Neutrophil (primary cell): ENCODE data around the gene ERCC8.

ENCODE experiments used
- H3K27ac ChIP-seq: fragments of 200-600 bp; sonication (generic); 2 replicates; pipeline ENCODE4 v1.5.1; 2016; ENCODE audit warnings: mild to moderate bottlenecking, moderate library complexity
- H3K27me3 ChIP-seq: fragments of 200-600 bp; sonication (generic); 2 replicates; pipeline ENCODE4 v1.6.0; 2016; ENCODE audit warnings: mild to moderate bottlenecking
- H3K36me3 ChIP-seq: fragments of 200-600 bp; sonication (generic); 2 replicates; pipeline ENCODE4 v1.5.1; 2017
- H3K4me1 ChIP-seq, 2 experiments: fragments of 200-600 bp in 1 of 2; sonication (generic) in 1 of 2; 1 replicate in 1 of 2; 2 replicates in 1 of 2; pipeline versions ENCODE4 v1.5.1 to v1.6.1; 2013 to 2016; ENCODE audit warnings: low read depth in 1 of 2, low read length in 1 of 2, mild to moderate bottlenecking in 1 of 2, moderate library complexity in 1 of 2; ENCODE audit not compliant: control insufficient read depth in 1 of 2, insufficient read depth in 1 of 2
- H3K4me3 ChIP-seq, 2 experiments: fragments of 200-600 bp in 1 of 2; sonication (generic) in 1 of 2; 1 replicate in 1 of 2; 2 replicates in 1 of 2; pipeline ENCODE4 v1.5.1; 2013 to 2016; ENCODE audit warnings: low read depth in 1 of 2, low read length in 1 of 2, mild to moderate bottlenecking in 1 of 2, moderate library complexity in 1 of 2
- H3K9me3 ChIP-seq: fragments of 200-600 bp; sonication (generic); 2 replicates; pipeline ENCODE4 v1.5.1; 2016
- TF ChIP-seq, protein P1 (sequence below): fragments of 200-600 bp; sonication (generic); IDR thresholded peaks from 2 replicates; pipeline ENCODE4 v1.5.1; 2016; ENCODE audit warnings: antibody characterized with exemption

The ERCC8 gene

DNA sequence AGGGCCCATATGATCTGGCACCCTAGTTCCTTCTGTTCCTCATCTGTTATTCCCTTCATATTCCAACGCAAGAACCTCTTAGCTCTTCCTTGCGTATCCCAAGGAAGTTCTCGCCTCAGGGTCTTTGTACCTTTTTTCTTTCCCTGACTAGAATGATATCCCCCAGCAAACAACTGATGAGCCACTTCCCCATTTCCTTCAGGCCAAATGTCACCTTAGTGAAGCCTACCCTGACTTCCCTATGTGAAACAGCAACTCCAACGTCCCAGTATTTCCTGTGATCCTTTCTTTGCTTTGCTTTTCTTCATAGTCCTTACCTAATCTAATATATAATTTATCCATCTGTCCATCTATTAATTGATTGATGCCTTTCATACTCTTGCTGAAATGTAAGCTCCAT, 47.9 kb downstream of the ERCC8 start:
- TF ChIP-seq, protein P1, sequence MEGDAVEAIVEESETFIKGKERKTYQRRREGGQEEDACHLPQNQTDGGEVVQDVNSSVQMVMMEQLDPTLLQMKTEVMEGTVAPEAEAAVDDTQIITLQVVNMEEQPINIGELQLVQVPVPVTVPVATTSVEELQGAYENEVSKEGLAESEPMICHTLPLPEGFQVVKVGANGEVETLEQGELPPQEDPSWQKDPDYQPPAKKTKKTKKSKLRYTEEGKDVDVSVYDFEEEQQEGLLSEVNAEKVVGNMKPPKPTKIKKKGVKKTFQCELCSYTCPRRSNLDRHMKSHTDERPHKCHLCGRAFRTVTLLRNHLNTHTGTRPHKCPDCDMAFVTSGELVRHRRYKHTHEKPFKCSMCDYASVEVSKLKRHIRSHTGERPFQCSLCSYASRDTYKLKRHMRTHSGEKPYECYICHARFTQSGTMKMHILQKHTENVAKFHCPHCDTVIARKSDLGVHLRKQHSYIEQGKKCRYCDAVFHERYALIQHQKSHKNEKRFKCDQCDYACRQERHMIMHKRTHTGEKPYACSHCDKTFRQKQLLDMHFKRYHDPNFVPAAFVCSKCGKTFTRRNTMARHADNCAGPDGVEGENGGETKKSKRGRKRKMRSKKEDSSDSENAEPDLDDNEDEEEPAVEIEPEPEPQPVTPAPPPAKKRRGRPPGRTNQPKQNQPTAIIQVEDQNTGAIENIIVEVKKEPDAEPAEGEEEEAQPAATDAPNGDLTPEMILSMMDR, result no peak
- Histone ChIP-seq H3K4me3 (no peak overlapping the region), H3K36me3 (no peaks in the 10 kb centered on the region), H3K27me3 (no peaks in the 10 kb centered on the region), H3K9me3 (no peaks in the 10 kb centered on the region), H3K27ac (no peak overlapping the region), H3K4me1 (no peaks in the 10 kb centered on the region)

DNA sequence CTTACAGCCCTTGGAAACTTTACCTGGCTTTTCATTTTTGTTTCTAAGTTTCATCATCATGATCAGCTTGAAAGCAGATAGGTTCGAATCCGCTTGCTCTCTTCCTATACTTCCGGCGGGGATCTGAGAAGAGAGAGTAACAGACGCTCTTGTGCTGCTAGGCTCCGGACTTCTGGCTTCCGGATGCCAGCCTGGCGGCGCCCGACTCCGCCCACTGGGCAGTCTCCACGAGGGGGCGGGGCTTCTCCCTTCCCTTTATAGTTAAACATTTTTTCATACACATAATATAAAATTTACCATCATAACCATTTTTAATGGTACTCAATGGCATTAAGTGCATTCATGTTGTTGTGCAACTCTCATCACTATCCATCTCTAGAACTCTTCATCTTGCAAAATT, 51.3 kb downstream of the ERCC8 start:
- no peaks in the 10 kb centered on the region for H3K27me3 ChIP-seq
- H3K27ac ChIP-seq, result no peak overlapping the region
- no peaks in the 10 kb centered on the region for H3K9me3 ChIP-seq
- H3K36me3 ChIP-seq, result no peaks in the 10 kb centered on the region
- TF ChIP-seq, protein P1, result no peak
- H3K4me3 ChIP-seq, result no peak overlapping the region
- H3K4me1 ChIP-seq, result no peaks in the 10 kb centered on the region

DNA sequence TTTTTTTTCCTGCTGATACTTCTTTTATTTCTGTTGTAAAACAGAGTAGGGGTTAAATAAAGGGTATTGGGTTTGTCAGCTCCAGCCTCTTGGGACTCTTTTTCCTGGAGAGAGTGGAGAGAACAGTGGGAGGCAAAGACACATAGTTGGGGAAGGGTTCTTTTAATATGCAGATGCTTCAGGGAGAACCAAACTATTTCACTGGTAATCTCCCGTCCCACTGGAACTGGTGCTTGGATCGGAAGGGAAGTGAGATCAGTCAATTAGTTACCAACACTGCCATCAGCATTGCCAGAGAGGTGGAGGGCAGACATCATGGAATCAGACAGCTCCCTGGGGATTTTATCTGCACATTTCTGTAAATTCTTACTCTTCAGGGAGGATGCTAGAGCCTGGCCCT, 53.2 kb downstream of the ERCC8 start:
- no peaks in the 10 kb centered on the region for H3K9me3 ChIP-seq
- TF ChIP-seq, protein P1, result no peak
- no peaks in the 10 kb centered on the region for H3K4me1 ChIP-seq
- H3K36me3 ChIP-seq, result no peaks in the 10 kb centered on the region
- H3K27ac ChIP-seq, result no peak overlapping the region
- no peak overlapping the region for H3K4me3 ChIP-seq
- no peaks in the 10 kb centered on the region for H3K27me3 ChIP-seq

DNA sequence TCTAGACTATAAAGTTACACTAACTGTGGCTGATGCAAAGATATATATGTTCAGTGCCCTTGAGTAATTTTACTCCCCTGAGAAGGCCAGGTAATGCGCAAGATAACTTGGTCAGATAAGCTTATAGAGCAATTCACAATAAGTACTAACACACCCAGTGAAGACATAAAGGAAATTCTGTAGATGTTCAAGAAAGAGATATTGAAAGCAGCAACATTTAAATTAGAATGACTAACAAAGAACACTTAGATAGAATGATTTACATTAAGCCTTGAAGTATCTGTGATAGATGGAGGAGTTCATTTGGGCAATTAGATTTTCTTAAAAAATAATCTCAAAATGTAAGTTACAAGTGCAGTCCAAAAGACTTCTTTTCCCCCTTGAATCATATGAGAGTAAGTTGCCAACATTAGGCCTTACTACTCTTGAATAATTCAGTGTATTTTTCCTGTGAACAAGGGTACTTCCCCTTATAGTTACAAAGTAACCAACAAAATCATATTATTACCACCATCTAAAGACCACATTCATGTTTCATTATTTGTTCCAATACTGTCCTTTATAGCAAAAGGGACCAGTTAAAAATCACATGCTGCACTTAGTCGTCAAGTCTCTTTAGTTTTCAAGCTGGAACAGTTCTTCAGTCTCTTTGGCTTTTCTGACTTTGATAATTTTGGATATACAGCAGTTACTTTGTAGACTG, 56.4 kb downstream of the ERCC8 start:
- no peaks in the 10 kb centered on the region for H3K9me3 ChIP-seq
- H3K27me3 ChIP-seq, result no peaks in the 10 kb centered on the region
- H3K4me1 ChIP-seq, result no peaks in the 10 kb centered on the region
- H3K36me3 ChIP-seq, result no peaks in the 10 kb centered on the region
- no peak overlapping the region for H3K4me3 ChIP-seq
- TF ChIP-seq, protein P1, result no peak
- no peak overlapping the region for H3K27ac ChIP-seq

DNA sequence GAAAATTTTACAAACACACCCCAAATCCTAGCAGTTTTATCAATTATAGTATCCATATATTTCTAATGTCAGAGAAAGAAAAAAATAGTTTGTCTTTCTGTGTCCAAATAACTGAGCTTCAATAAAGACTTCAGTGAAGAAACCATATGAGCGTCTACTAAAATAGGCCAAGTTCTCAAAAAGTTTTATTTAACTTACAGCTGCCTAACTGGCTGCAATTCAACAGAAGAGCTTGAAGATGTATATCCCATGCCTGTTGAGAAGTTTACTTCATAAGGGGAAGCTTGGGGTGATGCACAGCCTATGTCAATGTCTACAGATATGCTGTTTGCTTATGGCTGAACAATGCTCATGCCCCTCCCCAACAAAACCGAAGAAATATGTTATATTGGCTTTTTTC, 57.1 kb downstream of the ERCC8 start:
- TF ChIP-seq, protein P1, result no peak
- H3K27ac ChIP-seq, result no peak overlapping the region
- no peaks in the 10 kb centered on the region for H3K36me3 ChIP-seq
- H3K4me1 ChIP-seq, result no peaks in the 10 kb centered on the region
- no peak overlapping the region for H3K4me3 ChIP-seq
- no peaks in the 10 kb centered on the region for H3K9me3 ChIP-seq
- H3K27me3 ChIP-seq, result no peaks in the 10 kb centered on the region

DNA sequence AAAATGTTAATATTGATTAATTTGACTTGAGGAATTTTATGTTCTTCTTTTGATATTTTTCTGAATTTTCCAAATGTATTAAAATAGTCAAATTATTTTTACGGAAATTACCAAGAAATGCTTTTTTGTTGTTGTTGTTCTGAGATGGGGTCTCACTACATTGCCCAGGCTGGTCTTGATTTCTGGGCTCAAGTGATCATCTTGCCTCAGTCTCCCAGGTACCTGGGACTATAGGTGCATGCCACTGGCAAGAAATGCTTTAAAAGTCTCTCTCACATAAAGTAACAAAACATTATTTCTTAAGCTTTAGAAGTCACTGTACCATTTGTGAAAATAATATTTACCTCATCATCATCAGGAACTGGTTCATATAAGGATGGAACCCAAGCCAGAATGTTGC, 57.8 kb downstream of the ERCC8 start:
- Histone ChIP-seq H3K27ac (no peak overlapping the region), H3K27me3 (no peaks in the 10 kb centered on the region), H3K4me1 (no peaks in the 10 kb centered on the region), H3K36me3 (no peaks in the 10 kb centered on the region), H3K9me3 (no peaks in the 10 kb centered on the region), H3K4me3 (no peak overlapping the region)
- TF ChIP-seq, protein P1, result no peak
